K562 (cell line): ENCODE data around the gene CNIH4. TPM values are rescaled to one million over a fixed set of nuclear protein-coding genes. Genes with fewer than 3 reads are reported as not detected.

Experiments used
- ATAC-seq: fragments of 200-7000 bp; cut with Tn5 transposase; 3 replicates; pipeline ENCODE4 v1.9.1; 2020; ENCODE audit warnings: moderate library complexity
- BruUV-seq: library from RNA; stranded (reverse); fragments of 400-500 nt; replicated peaks from 2 replicates; lab custom pipeline; 2021; lab: Mats Ljungman, UMichigan
- CTCF ChIA-PET: fragments of 300-600 bp; formaldehyde crosslinking; extraction: SDS; loops from one replicate; lab custom pipeline; 2021; ENCODE audit warnings: low intra/inter-chr PET ratio; lab: Yijun Ruan, JAX
- POLR2A ChIA-PET: fragments of 300-600, 350-650 bp; sonication (Branson Sonifier 250); formaldehyde crosslinking; extraction: SDS; loops from one replicate; lab custom pipeline; 2021; ENCODE audit warnings: antibody characterized with exemption, inconsistent platforms; lab: Yijun Ruan, JAX
- DNase-seq, 4 experiments: peaks; one replicate each; pipeline versions ENCODE4 v3.0.0 to v3.0.0-alpha.2; 2011 to 2018; ENCODE audit warnings: low spot score in 3 of 4, mixed read lengths in 3 of 4; ENCODE audit errors: extremely low read depth in 1 of 4
- FAIRE-seq: peaks from 2 replicates; lab custom pipeline; 2011; peaks lifted over from hg19 to GRCh38; lab: Jason Lieb, UNC
- H2AFZ ChIP-seq: 2 replicates; pipeline ENCODE4 v1.6.0; 2011; ENCODE audit warnings: low read depth, low read length, control low read depth, inconsistent platforms
- H3K27ac ChIP-seq: fragments of 200-600 bp; 3 replicates; pipeline ENCODE4 v1.8.0; 2011; ENCODE audit warnings: low read depth, mild to moderate bottlenecking, control low read depth, inconsistent platforms, low read length, moderate library complexity, mixed read lengths; ENCODE audit errors: extremely low read depth
- H3K27me3 ChIP-seq, 2 experiments: fragments of 300-600 bp in 1 of 2; 2 replicates in 1 of 2; 3 replicates in 1 of 2; pipeline versions ENCODE4 v1.6.0 to v1.8.0; 2011; ENCODE audit warnings: inconsistent platforms in 2 of 2, low read length in 2 of 2, mild to moderate bottlenecking in 1 of 2, mixed read lengths in 1 of 2, moderate library complexity in 1 of 2; ENCODE audit not compliant: control insufficient read depth in 2 of 2, insufficient read depth in 2 of 2
- H3K36me3 ChIP-seq: fragments of 300-600 bp; 3 replicates; pipeline ENCODE4 v1.8.0; 2011; ENCODE audit warnings: mild to moderate bottlenecking, low read length, inconsistent platforms; ENCODE audit not compliant: control insufficient read depth, insufficient read depth
- H3K4me1 ChIP-seq, 2 experiments: fragments of 200-600 bp in 1 of 2; replicated peaks in 1 of 2; 2 replicates in 1 of 2; 3 replicates in 1 of 2; pipeline versions ENCODE4 v1.5.1 to v1.8.0; 2011; ENCODE audit warnings: inconsistent platforms in 2 of 2, low read length in 2 of 2, mild to moderate bottlenecking in 1 of 2, mixed read lengths in 1 of 2, moderate library complexity in 1 of 2; ENCODE audit not compliant: control insufficient read depth in 2 of 2, insufficient read depth in 2 of 2
- H3K4me2 ChIP-seq: 2 replicates; pipeline ENCODE4 v1.6.1; 2011; ENCODE audit warnings: low read length, control low read depth, inconsistent platforms, mixed read lengths; ENCODE audit not compliant: insufficient read depth
- H3K4me3 ChIP-seq: fragments of 200-600 bp; sonication (generic), shearing (Covaris generic); 2 replicates; pipeline ENCODE4 v1.5.1; 2016; ENCODE audit warnings: control low read depth, inconsistent platforms
- H3K79me2 ChIP-seq: fragments of 200-600 bp; 3 replicates; pipeline ENCODE4 v1.8.0; 2011; ENCODE audit warnings: low read length, inconsistent platforms; ENCODE audit not compliant: control insufficient read depth, insufficient read depth
- H3K9ac ChIP-seq, 2 experiments: 2 replicates each; pipeline versions ENCODE4 v1.6.0 to v1.6.1; 2011; ENCODE audit warnings: low read depth in 2 of 2, low read length in 2 of 2, control low read depth in 1 of 2, inconsistent platforms in 1 of 2, mild to moderate bottlenecking in 1 of 2, mixed read lengths in 1 of 2; ENCODE audit not compliant: insufficient read depth in 1 of 2
- H3K9me1 ChIP-seq: one replicate; pipeline ENCODE4 v1.6.0; 2011; ENCODE audit warnings: inconsistent platforms, mild to moderate bottlenecking, low read length, moderate library complexity; ENCODE audit not compliant: control insufficient read depth, insufficient read depth
- H3K9me3 ChIP-seq: replicated peaks from 2 replicates; pipeline ENCODE4 v1.5.1; 2011; ENCODE audit warnings: low read depth, low read length, inconsistent platforms; ENCODE audit not compliant: control insufficient read depth, insufficient read depth
- H4K20me1 ChIP-seq: replicated peaks from 2 replicates; pipeline ENCODE4 v1.6.1; 2011; ENCODE audit warnings: low read length, inconsistent platforms, mixed read lengths; ENCODE audit not compliant: control insufficient read depth, insufficient read depth
- BRCA1 ChIP-seq, 2 experiments: fragments of 450-650 bp in 1 of 2; sonication (generic) in 1 of 2; formaldehyde crosslinking in 1 of 2; IDR thresholded peaks; 2 replicates each; pipeline versions ENCODE4 v1.5.0 to v1.6.1; 2017 to 2020; ENCODE audit warnings: mild to moderate bottlenecking in 1 of 2, missing genetic modification reagents in 1 of 2
- CEBPG ChIP-seq, 3 experiments: fragments of 200-800 bp in 1 of 3; sonication (Bioruptor generic) in 1 of 3; sonication (generic) in 1 of 3; formaldehyde crosslinking in 1 of 3; IDR thresholded peaks in 2 of 3; conservative IDR thresholded peaks in 1 of 3; 2 replicates each; pipeline versions ENCODE4 v1.6.1 to v1.8.0; 2016 to 2022; ENCODE audit warnings: missing compliant biosample characterization in 2 of 3, missing genetic modification characterization in 2 of 3, mild to moderate bottlenecking in 1 of 3, missing genetic modification reagents in 1 of 3
- COPS2 ChIP-seq: fragments of 450-650 bp; conservative IDR thresholded peaks from 2 replicates; pipeline ENCODE4 v1.6.1; 2016; ENCODE audit warnings: mild to moderate bottlenecking, moderate library complexity
- YBX1 ChIP-seq: fragments of 450-650 bp; IDR thresholded peaks from 2 replicates; pipeline ENCODE4 v1.7.1; 2016; ENCODE audit warnings: mild to moderate bottlenecking
- ZNF57 ChIP-seq: fragments of 450-650 bp; formaldehyde crosslinking; IDR thresholded peaks from 2 replicates; pipeline ENCODE4 v1.4.0; 2020; ENCODE audit warnings: mild to moderate bottlenecking, moderate library complexity
- ZSCAN29 ChIP-seq: fragments of 450-650 bp; IDR thresholded peaks from 2 replicates; pipeline ENCODE4 v1.6.1; 2017
- WGBS: fragments of 100-300 bp; shearing (Covaris generic); methylation state at CpG from one replicate; pipeline ENCODE4 v1.1.6; 2016; ENCODE audit warnings: low coverage, mixed read lengths; ENCODE audit not compliant: insufficient coverage; ENCODE audit errors: missing lambda C conversion rate; 5-methylcytosine and 5-hydroxymethylcytosine counted together
- in situ Hi-C: fragments of 300-500 bp; cut with MboI; formaldehyde crosslinking; loops from 4 replicates; pipeline ENCODE4 v1.15.0; 2018; ENCODE audit warnings: inconsistent platforms, mixed read lengths
- intact Hi-C: fragments of 100-400 bp; cut with micrococcal nuclease; formaldehyde crosslinking; loops from 2 replicates; pipeline ENCODE4 v1.14.2; 2022
- polyA plus RNA-seq, 8 experiments: library from polyadenylated mRNA; depleted of rRNA in 4 of 8; stranded (reverse) in 5 of 8; unstranded in 3 of 8; fragments of >200 nt; fragmentation: Nextera tagmentation in 2 of 8; fragmentation: Illumina TruSeq in 1 of 8; extraction: Ambion mirVana in 2 of 8; extraction: Trizol in 1 of 8; gene quantifications; 2 replicates each; pipeline versions ENCODE4 v1.2.1 to v1.2.3, GENCODE V29; 2011 to 2014; ENCODE audit warnings: inconsistent platforms in 1 of 8, missing spikeins in 1 of 8
- total RNA-seq, 7 experiments: library from RNA; depleted of rRNA in 6 of 7; stranded (reverse); fragments of >200 nt in 6 of 7; fragmentation: Illumina TruSeq in 2 of 7; extraction: Trizol in 2 of 7; gene quantifications; 2 replicates each; pipeline versions ENCODE4 v1.2.1 to v1.2.3, GENCODE V29; 2011 to 2021; ENCODE audit warnings: low replicate concordance in 1 of 7
- TF ChIP-seq, protein P1 (sequence below): fragments of 250-450 bp; sonication (Bioruptor Pico); IDR thresholded peaks from 2 replicates; pipeline ENCODE4 v1.8.0; 2022; ENCODE audit warnings: inconsistent platforms, mild to moderate bottlenecking, moderate library complexity, borderline replicate concordance
- TF ChIP-seq, protein P2 (sequence below): fragments of 450-650 bp; IDR thresholded peaks from 2 replicates; pipeline ENCODE4 v1.6.1; 2016; ENCODE audit warnings: low read depth, mild to moderate bottlenecking, moderate library complexity

The CNIH4 gene
- total and polyA plus RNA-seq, 9 of the 15 experiments (the other 6 are each of a cell fraction or from before 2014, with no cell fraction given), result 41.3 to 266 (median 61.1) TPM

DNA sequence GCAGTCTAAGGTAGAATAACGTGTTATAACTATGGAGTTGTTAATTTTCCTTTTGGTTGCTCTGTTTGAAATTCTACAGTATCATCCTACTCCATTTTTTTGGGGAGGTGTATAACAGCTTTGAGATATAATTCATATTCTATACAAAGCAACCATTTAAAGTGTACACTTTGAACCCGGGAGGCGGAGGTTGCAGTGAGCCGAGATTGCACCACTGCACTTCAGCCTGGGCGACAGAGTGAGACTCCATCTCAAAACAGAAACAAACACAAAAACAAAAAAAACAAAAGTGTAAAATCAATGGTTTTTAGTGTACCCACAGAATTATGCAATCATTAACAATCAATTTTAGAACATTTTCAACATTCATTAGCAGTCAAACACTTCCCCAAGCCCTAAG, 33.8 kb downstream of the CNIH4 start:
- in situ Hi-C loops (no loop called here), intact Hi-C loops (no loop called here)
- ChIA-PET CTCF (no interaction called here), POLR2A (no interaction called here)
- H3K9me3 ChIP-seq, result no peaks in the 10 kb centered on the region
- WGBS, result 99% methylated on average over 5 of the region's 5 CpGs
- FAIRE-seq, result no peak
- H3K4me1 ChIP-seq, result peaks cover 0 to 14% of the 10 kb centered on the region in 2 experiments; a peak in 4 of 5 replicates
- peaks cover 97% of the 10 kb centered on the region for H3K36me3 ChIP-seq
- no peak for ATAC-seq
- BruUV-seq, result no TSS peak
- H3K27ac ChIP-seq, result no peak overlapping the region
- no peak for DNase-seq
- no peaks in the 10 kb centered on the region for H3K27me3 ChIP-seq
- peaks cover 5% of the 10 kb centered on the region for H4K20me1 ChIP-seq
- H2AFZ ChIP-seq, result no peak overlapping the region
- H3K9me1 ChIP-seq, result no peaks in the 10 kb centered on the region
- H3K9ac ChIP-seq, result no peak overlapping the region
- H3K79me2 ChIP-seq, result no peaks in the 10 kb centered on the region
- no peak overlapping the region for H3K4me3 ChIP-seq
- no peak overlapping the region for H3K4me2 ChIP-seq
- TF ChIP-seq CEBPG (CRISPR knock-in tag; IDR thresholded peaks at IDR 0.05) (no peak), CEBPG (tag; conservative IDR thresholded peaks at IDR 0.05 in 1 of 2, IDR thresholded peaks at IDR 0.05 in 1 of 2) (peak in 1 of 2 experiments; percentile 61; a peak in 2 of 4 replicates), YBX1 (no peak), ZSCAN29 (no peak), BRCA1 (IDR thresholded peaks at IDR 0.05) (no peak), BRCA1 (CRISPR knock-in tag; IDR thresholded peaks at IDR 0.05) (no peak), COPS2 (no peak), ZNF57 (CRISPR knock-in tag) (no peak)
- TF ChIP-seq, protein P1, sequence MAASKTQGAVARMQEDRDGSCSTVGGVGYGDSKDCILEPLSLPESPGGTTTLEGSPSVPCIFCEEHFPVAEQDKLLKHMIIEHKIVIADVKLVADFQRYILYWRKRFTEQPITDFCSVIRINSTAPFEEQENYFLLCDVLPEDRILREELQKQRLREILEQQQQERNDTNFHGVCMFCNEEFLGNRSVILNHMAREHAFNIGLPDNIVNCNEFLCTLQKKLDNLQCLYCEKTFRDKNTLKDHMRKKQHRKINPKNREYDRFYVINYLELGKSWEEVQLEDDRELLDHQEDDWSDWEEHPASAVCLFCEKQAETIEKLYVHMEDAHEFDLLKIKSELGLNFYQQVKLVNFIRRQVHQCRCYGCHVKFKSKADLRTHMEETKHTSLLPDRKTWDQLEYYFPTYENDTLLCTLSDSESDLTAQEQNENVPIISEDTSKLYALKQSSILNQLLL (CRISPR knock-in tag), result no peak
- TF ChIP-seq, protein P2, sequence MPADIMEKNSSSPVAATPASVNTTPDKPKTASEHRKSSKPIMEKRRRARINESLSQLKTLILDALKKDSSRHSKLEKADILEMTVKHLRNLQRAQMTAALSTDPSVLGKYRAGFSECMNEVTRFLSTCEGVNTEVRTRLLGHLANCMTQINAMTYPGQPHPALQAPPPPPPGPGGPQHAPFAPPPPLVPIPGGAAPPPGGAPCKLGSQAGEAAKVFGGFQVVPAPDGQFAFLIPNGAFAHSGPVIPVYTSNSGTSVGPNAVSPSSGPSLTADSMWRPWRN, result no peak
